ENCODE measurements around the gene PRRG4. TPM values are rescaled to one million over a fixed set of nuclear protein-coding genes. Genes with fewer than 3 reads are reported as not detected.

PRRG4 gene
- total RNA-seq = under 0.01 TPM

DNA sequence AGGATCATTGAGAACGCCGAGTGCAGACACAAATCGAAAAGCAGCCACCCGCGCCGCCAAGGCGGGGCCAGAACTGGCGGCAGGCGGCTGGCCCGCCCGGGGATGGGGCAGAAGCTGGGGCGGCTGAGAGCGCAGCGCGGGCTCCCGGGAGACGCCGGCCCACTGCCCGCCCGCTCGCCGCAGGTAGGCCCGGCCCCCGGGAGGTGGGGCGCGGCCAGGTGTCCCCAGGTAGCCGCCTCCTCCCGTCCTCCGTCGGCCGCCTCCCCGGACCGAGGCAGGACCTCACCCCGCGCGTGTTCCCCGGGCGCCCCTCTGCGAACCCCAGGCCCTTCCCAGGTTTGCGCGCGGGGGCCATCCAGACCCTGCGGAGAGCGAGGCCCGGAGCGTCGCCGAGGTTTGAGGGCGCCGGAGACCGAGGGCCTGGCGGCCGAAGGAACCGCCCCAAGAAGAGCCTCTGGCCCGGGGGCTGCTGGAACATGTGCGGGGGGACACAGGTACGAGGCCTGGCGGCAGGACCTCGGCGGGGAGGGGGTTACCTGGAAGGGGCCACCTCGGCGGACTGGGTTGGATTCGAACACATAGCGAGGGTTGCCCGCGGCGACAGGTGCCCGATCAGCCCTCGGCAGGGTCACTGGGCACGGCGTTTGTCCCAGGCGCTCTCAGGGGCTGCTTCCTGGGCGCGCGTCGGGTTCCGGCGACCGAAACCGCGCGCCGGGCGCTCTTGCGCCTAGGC is at the start of gene PRRG4:
TSS of gene PRRG4 (plus strand) at position 248 of the 733 bp plus-strand sequence. CDS start 603 bp downstream, outside the sequence.

DNA sequence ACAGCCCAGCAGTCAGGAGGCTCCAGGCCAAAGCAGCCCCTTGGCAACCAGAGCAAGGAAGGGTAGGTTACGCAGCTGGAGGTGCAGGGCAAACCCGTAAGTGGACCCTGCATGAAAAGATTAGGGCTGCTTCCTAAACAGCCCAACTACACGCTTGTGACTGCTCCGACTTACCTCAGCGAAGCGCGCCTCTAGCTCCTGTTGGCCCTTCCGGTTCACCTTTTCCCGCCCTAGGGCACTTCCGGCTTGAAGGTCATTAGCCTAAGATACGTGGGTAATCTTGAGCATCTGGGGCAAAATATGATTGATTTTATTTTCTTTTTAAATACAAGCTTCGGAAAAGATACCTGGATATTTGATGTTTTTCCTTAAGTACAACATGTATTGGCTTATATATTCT is 35.3 kb upstream of the PRRG4 start, which contains the start of gene CCDC73:
TSS of gene CCDC73 (minus strand) at position 224 of the 400 bp plus-strand sequence. CDS start 34,419 bp downstream, outside the sequence.

DNA sequence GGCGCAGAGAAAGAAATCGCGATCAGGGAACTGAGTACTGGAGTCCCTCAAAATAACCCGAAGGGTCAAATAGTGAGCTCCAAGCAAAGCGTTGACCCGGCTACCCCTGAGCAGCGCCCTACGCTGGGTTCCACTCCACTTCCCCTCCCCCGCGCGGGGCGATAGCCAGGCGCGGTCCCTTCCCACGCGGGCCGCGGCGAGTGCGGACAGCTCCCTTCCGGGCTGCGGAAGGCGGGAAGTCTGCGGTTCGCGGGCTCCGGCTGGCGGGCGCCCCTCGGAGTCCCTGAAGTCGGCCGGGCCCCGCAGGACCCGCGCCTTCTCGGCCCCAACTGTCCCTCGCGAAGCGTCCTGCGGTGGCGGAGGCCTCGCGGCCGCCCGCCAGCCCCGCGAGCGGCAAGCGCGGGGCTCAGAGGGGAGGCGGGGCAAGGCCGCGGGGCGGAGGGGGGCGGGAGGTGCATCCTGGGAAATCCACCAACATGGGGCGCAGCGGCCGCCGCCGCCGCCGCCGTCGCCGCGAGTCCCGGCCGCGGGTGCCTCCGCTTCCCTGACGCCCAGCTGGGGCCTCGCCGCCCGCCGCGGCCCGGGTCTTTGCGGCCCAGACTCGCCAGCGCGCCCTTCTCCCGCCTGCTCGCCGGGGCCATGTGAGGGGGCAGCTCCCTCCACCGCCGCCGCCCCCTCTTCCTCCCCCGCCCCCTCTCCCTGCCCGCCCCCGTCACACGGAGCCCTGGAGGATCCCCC is 62.8 kb downstream of the PRRG4 start, which contains the start of gene QSER1:
TSS of gene QSER1 (plus strand) at position 457 of the 738 bp plus-strand sequence. CDS start 315 bp downstream, outside the sequence.

Other genes starting within 250 kb of the PRRG4 start
- gene EIF3M, start 246.1 kb upstream of the PRRG4 start, total RNA-seq = 125 TPM
- gene CCDC73, start 35.3 kb upstream of the PRRG4 start, total RNA-seq = not detected
- 100 TPM for gene QSER1, start 62.9 kb downstream of the PRRG4 start, total RNA-seq
- 4.7 TPM for gene DEPDC7, start 186.0 kb downstream of the PRRG4 start, total RNA-seq
- 73.2 TPM for gene TCP11L1, start 209.6 kb downstream of the PRRG4 start, total RNA-seq